GM06990 (cell line): ENCODE measurements around the gene NTPCR.

Experiments
- DNase-seq: peaks from one replicate; pipeline ENCODE4 v3.0.0-alpha.2; 2011; ENCODE audit not compliant: insufficient read length; ENCODE audit errors: extremely low read depth
- H3K27me3 ChIP-seq: replicated peaks from 2 replicates; pipeline ENCODE4 v1.6.0; 2011; ENCODE audit warnings: low read length; ENCODE audit not compliant: control insufficient read depth, insufficient read depth
- H3K36me3 ChIP-seq: 2 replicates; pipeline ENCODE4 v1.5.1; 2011; ENCODE audit warnings: low read length; ENCODE audit not compliant: control insufficient read depth, insufficient read depth
- H3K4me3 ChIP-seq: replicated peaks from 2 replicates; pipeline ENCODE4 v1.5.1; 2011; ENCODE audit warnings: low read depth, mild to moderate bottlenecking, control low read depth, low read length
- TF ChIP-seq, protein P1 (sequence below): IDR thresholded peaks from 2 replicates; pipeline ENCODE4 v1.5.1; 2011; ENCODE audit warnings: low read length, control low read depth, mild to moderate bottlenecking, inconsistent platforms; ENCODE audit not compliant: insufficient read depth, poor library complexity, severe bottlenecking

Gene NTPCR

DNA sequence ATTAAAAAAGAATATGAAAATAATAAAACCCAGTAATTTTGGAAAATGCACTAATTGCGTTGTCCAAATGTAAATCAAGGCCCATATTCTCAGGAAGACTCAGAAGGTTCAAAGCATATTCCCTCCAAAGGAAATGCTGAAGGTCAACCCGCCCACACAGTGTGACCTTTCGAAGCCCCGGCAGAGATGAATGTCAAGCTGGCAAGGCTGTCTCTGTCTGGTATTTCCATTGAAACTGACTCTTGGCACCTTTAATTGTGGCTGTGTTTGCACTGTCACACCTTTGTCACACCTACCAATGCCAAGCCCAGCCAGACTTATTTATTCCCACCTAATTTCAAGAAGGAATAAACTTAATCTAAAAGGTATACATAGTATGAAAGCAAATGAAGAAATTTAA lies 82.5 kb downstream of the NTPCR start:
- Histone ChIP-seq H3K36me3 (no peaks in the 10 kb centered on the region), H3K27me3 (no peaks in the 10 kb centered on the region), H3K4me3 (no peak overlapping the region)
- DNase-seq = no peak
- TF ChIP-seq, protein P1, sequence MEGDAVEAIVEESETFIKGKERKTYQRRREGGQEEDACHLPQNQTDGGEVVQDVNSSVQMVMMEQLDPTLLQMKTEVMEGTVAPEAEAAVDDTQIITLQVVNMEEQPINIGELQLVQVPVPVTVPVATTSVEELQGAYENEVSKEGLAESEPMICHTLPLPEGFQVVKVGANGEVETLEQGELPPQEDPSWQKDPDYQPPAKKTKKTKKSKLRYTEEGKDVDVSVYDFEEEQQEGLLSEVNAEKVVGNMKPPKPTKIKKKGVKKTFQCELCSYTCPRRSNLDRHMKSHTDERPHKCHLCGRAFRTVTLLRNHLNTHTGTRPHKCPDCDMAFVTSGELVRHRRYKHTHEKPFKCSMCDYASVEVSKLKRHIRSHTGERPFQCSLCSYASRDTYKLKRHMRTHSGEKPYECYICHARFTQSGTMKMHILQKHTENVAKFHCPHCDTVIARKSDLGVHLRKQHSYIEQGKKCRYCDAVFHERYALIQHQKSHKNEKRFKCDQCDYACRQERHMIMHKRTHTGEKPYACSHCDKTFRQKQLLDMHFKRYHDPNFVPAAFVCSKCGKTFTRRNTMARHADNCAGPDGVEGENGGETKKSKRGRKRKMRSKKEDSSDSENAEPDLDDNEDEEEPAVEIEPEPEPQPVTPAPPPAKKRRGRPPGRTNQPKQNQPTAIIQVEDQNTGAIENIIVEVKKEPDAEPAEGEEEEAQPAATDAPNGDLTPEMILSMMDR = no peak

DNA sequence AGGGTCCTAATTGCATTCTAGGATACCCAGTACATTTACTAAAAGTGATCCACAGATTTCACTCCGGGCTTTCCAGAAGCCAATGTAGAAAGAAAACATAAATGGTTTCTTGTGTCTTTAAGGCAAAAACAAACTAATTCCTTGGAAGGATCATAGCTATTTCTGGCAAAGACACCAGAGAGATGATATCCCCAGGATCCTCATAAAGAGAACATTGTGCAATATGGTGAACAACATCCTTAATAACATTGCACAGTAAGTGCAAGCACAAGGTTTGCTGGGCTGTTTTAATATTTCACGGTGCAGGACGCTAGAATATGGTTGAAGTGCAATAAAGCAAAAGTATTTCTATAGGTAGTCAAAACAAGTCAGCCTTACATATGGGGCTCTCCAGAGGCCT lies 83.0 kb downstream of the NTPCR start:
- TF ChIP-seq, protein P1 = no peak
- Histone ChIP-seq H3K27me3 (no peaks in the 10 kb centered on the region), H3K36me3 (no peaks in the 10 kb centered on the region), H3K4me3 (no peak overlapping the region)
- DNase-seq = no peak
